ENCODE data around the gene COL6A2.
"Not testable (repeated sequence)": the region's sequence is repeated elsewhere in the genome, so short reads cannot be mapped to it uniquely, and the experiment has no call there.

The COL6A2 gene

GRCh38 chr21:46076724-46077123, 21.2 kb upstream of the COL6A2 start:
- in situ Hi-C loops (cut with HindIII; ENCODE audit: low sequenced_read_pairs), result not testable (repeated sequence)

GRCh38 chr21:46077674-46078101, 20.2 kb upstream of the COL6A2 start:
- in situ Hi-C loops (cut with HindIII; ENCODE audit: low sequenced_read_pairs), result no loop called here

- in situ Hi-C loops (cut with HindIII; ENCODE audit: low sequenced_read_pairs), result no loop called here
Measured at GRCh38 chr21:46078322-46078977, 19.5 kb upstream of the COL6A2 start.

- in situ Hi-C loops (cut with HindIII; ENCODE audit: low sequenced_read_pairs), result no loop called here
Measured at GRCh38 chr21:46078978-46079351, 18.9 kb upstream of the COL6A2 start.

GRCh38 chr21:46079352-46080170, 18.4 kb upstream of the COL6A2 start:
- in situ Hi-C loops (cut with HindIII; ENCODE audit: low sequenced_read_pairs), result no loop called here

- in situ Hi-C loops (cut with HindIII; ENCODE audit: low sequenced_read_pairs), result no loop called here
Measured at GRCh38 chr21:46080171-46081021, 17.5 kb upstream of the COL6A2 start.

- in situ Hi-C loops (cut with HindIII; ENCODE audit: low sequenced_read_pairs), result no loop called here
Measured at GRCh38 chr21:46081022-46081861, 16.7 kb upstream of the COL6A2 start.

GRCh38 chr21:46081862-46082712, 15.8 kb upstream of the COL6A2 start:
- in situ Hi-C loops (cut with HindIII; ENCODE audit: low sequenced_read_pairs), result no loop called here

- in situ Hi-C loops (cut with HindIII; ENCODE audit: low sequenced_read_pairs), result no loop called here
Measured at GRCh38 chr21:46082713-46082962, 15.3 kb upstream of the COL6A2 start.

- in situ Hi-C loops (cut with HindIII; ENCODE audit: low sequenced_read_pairs), result no loop called here
Measured at GRCh38 chr21:46082963-46083790, 14.7 kb upstream of the COL6A2 start.

- in situ Hi-C loops (cut with HindIII; ENCODE audit: low sequenced_read_pairs), result no loop called here
Measured at GRCh38 chr21:46083791-46084561, 13.9 kb upstream of the COL6A2 start.

GRCh38 chr21:46084709-46085108, 13.2 kb upstream of the COL6A2 start:
- in situ Hi-C loops (cut with HindIII; ENCODE audit: low sequenced_read_pairs), result no loop called here

- in situ Hi-C loops (cut with HindIII; ENCODE audit: low sequenced_read_pairs), result not testable (repeated sequence)
Measured at GRCh38 chr21:46085259-46085658, 12.7 kb upstream of the COL6A2 start.

- in situ Hi-C loops (cut with HindIII; ENCODE audit: low sequenced_read_pairs), result no loop called here
Measured at GRCh38 chr21:46087641-46088040, 10.3 kb upstream of the COL6A2 start.

GRCh38 chr21:46088189-46088588, 9.7 kb upstream of the COL6A2 start:
- in situ Hi-C loops (cut with HindIII; ENCODE audit: low sequenced_read_pairs), result no loop called here

- in situ Hi-C loops (cut with HindIII; ENCODE audit: low sequenced_read_pairs), result no loop called here
Measured at GRCh38 chr21:46089285-46089684, 8.6 kb upstream of the COL6A2 start.

GRCh38 chr21:46091118-46091517, 6.8 kb upstream of the COL6A2 start:
- in situ Hi-C loops (cut with HindIII; ENCODE audit: low sequenced_read_pairs), result no loop called here

- in situ Hi-C loops (cut with HindIII; ENCODE audit: low sequenced_read_pairs), result no loop called here
Measured at GRCh38 chr21:46091631-46092025, 6.3 kb upstream of the COL6A2 start.

Data from endothelial cell of hepatic sinusoid (primary cell).